Mucosa of stomach (tissue), 1 donor: ENCODE results near the gene SYNE1.
"Not testable (repeated sequence)": the region's sequence is repeated elsewhere in the genome, so short reads cannot be mapped to it uniquely, and the experiment has no call there.

ENCODE experiments used
- H3K27me3 ChIP-seq: one replicate; pipeline ENCODE4 v1.7.0; 2013; ENCODE audit warnings: mild to moderate bottlenecking, low read length; ENCODE audit not compliant: control insufficient read depth, insufficient read depth
- H3K36me3 ChIP-seq: one replicate; pipeline ENCODE4 v1.7.0; 2013; ENCODE audit warnings: low read length; ENCODE audit not compliant: control insufficient read depth, insufficient read depth
- H3K4me1 ChIP-seq: one replicate; pipeline ENCODE4 v1.7.0; 2013; ENCODE audit warnings: mild to moderate bottlenecking, low read length; ENCODE audit not compliant: control insufficient read depth, insufficient read depth
- H3K4me3 ChIP-seq: one replicate; pipeline ENCODE4 v1.7.0; 2013; ENCODE audit warnings: low read length
- H3K9ac ChIP-seq: one replicate; pipeline ENCODE4 v1.7.0; 2013; ENCODE audit warnings: mild to moderate bottlenecking, low read length, moderate library complexity
- H3K9me3 ChIP-seq: one replicate; pipeline ENCODE4 v1.7.0; 2013; ENCODE audit warnings: mild to moderate bottlenecking, low read length, moderate library complexity; ENCODE audit not compliant: control insufficient read depth
- donor health status: Pancreatic carcinoma.

Gene SYNE1

DNA sequence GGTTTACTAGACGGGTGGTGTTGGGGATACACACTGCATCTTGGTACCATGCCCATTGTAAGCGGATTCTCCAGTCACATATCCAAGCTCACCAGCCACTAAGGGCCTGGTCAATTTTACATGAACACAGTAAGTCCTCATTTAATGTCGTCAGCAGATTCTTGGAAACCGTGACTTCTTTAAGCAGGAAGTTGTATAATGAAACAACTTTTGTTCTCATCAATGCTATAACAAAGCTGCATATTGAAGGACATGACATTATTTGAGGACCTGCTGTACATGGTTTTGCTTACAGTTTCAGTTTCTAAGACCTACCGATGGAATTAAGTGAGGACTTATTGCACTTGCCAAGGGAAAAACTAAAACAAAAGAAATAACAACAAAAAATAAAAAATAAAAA, 295.6 kb downstream of the SYNE1 start:
- Histone ChIP-seq H3K4me3 (no peak overlapping the region), H3K27me3 (no peaks in the 10 kb centered on the region), H3K36me3 (no peaks in the 10 kb centered on the region), H3K4me1 (no peaks in the 10 kb centered on the region), H3K9ac (no peak overlapping the region), H3K9me3 (no peaks in the 10 kb centered on the region)

GRCh38 chr6:152338335-152339125, 298.6 kb downstream of the SYNE1 start:
- Histone ChIP-seq H3K4me3 (no peak overlapping the region), H3K9me3 (no peaks in the 10 kb centered on the region), H3K36me3 (no peaks in the 10 kb centered on the region), H3K9ac (no peak overlapping the region), H3K27me3 (no peaks in the 10 kb centered on the region), H3K4me1 (no peaks in the 10 kb centered on the region)

DNA sequence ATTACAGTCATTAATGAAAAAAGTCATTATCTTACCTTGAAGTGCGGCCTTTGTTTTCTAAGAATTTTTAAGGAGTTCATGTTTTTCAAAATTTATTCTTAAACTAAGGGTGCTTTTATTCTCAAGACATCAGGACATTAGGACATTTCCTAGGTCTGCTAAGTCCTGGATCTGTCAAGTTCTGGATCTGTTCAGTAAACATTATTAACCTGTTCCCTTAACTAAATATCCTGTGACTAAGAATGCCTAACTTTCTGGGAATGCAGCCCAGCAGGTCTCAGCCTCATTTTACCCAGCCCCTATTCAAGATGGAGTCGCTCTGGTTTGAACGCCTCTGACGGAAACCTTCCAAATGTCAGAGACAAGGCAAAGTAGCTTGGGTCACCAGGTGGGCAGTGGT, 302.6 kb downstream of the SYNE1 start:
- H3K4me1 ChIP-seq: no peaks in the 10 kb centered on the region
- H3K9me3 ChIP-seq: no peaks in the 10 kb centered on the region
- H3K36me3 ChIP-seq: no peaks in the 10 kb centered on the region
- no peak overlapping the region for H3K4me3 ChIP-seq
- H3K27me3 ChIP-seq: no peaks in the 10 kb centered on the region
- no peak overlapping the region for H3K9ac ChIP-seq

DNA sequence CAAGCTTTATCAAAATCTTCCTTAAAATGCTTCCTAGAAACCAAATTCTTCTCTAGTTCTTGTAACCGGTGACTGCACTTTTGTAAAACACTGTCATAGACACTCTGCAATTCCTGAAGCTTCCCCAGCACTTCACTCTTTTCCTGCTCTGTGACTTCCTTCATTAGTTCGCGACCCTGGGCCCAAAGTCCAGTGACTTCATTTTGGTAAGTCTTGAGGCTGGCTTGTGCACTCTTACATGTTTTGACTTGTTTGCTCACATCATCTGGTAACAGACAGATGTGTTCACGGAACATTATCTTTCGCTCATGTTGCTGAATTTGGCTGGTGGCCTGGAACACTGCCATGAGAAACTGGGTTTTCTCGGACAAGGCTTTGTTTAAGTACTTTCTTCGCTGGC, 306.2 kb downstream of the SYNE1 start:
- no peak overlapping the region for H3K9ac ChIP-seq
- H3K4me3 ChIP-seq: no peak overlapping the region
- H3K27me3 ChIP-seq: no peaks in the 10 kb centered on the region
- no peaks in the 10 kb centered on the region for H3K9me3 ChIP-seq
- H3K4me1 ChIP-seq: no peaks in the 10 kb centered on the region
- H3K36me3 ChIP-seq: no peaks in the 10 kb centered on the region

GRCh38 chr6:152329638-152330448, 307.3 kb downstream of the SYNE1 start:
- no peaks in the 10 kb centered on the region for H3K36me3 ChIP-seq
- H3K27me3 ChIP-seq: no peaks in the 10 kb centered on the region
- no peak overlapping the region for H3K9ac ChIP-seq
- no peak overlapping the region for H3K4me3 ChIP-seq
- no peaks in the 10 kb centered on the region for H3K9me3 ChIP-seq
- H3K4me1 ChIP-seq: no peaks in the 10 kb centered on the region

- H3K9me3 ChIP-seq, H3K9ac ChIP-seq, H3K4me1 ChIP-seq, H3K36me3 ChIP-seq, H3K27me3 ChIP-seq, H3K4me3 ChIP-seq: not testable (repeated sequence)
Observed at GRCh38 chr6:152328200-152328599, 309.0 kb downstream of the SYNE1 start.

DNA sequence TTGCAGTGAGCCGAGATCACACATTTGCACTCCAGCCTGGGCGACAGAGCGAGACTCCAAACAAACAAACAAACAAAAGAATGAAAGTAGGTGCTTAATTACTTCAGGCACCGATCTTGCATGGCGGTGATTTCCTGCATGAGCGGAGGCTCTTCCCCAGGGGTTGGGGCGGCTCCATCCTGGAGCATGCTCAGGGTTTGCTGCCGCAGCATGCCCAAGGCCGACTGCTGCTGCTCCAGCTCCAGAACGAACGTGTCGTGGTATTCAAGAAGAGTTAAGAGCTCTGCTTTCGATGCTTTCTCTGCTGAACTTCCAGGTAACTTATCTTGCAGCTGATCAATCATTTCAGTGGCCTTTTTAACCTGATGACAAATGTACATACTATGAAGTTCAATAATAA, 313.8 kb downstream of the SYNE1 start:
- H3K4me1 ChIP-seq: no peaks in the 10 kb centered on the region
- H3K27me3 ChIP-seq: no peaks in the 10 kb centered on the region
- no peak overlapping the region for H3K4me3 ChIP-seq
- no peaks in the 10 kb centered on the region for H3K9me3 ChIP-seq
- H3K36me3 ChIP-seq: no peaks in the 10 kb centered on the region
- no peak overlapping the region for H3K9ac ChIP-seq

- Histone ChIP-seq H3K27me3 (no peaks in the 10 kb centered on the region), H3K9ac (no peak overlapping the region), H3K9me3 (no peaks in the 10 kb centered on the region), H3K4me3 (no peak overlapping the region), H3K36me3 (no peaks in the 10 kb centered on the region), H3K4me1 (no peaks in the 10 kb centered on the region)
Observed at GRCh38 chr6:152318278-152318677, 318.9 kb downstream of the SYNE1 start.

GRCh38 chr6:152316024-152316423, 321.1 kb downstream of the SYNE1 start:
- H3K9ac ChIP-seq: no peak overlapping the region
- H3K9me3 ChIP-seq: no peaks in the 10 kb centered on the region
- H3K4me3 ChIP-seq: no peak overlapping the region
- H3K27me3 ChIP-seq: no peaks in the 10 kb centered on the region
- no peaks in the 10 kb centered on the region for H3K4me1 ChIP-seq
- H3K36me3 ChIP-seq: no peaks in the 10 kb centered on the region

DNA sequence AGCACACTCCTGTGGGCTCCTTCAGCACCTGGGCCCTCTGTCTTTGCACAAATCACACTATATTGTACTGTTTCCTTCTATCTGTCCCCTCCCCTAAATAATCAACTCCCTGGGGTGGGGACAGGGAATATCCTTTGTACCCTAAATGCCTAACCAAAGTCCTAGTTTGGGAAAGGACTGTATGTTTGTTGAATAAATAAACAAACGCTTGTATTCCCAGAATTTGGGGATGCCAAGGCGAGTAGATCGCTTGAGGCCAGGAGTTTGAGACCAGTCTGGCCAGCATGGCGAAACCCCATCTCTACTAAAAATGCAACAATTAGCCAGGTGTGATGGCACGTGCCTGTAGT, 322.7 kb downstream of the SYNE1 start:
- no peaks in the 10 kb centered on the region for H3K36me3 ChIP-seq
- H3K4me3 ChIP-seq: no peak overlapping the region
- H3K27me3 ChIP-seq: no peaks in the 10 kb centered on the region
- no peaks in the 10 kb centered on the region for H3K9me3 ChIP-seq
- no peaks in the 10 kb centered on the region for H3K4me1 ChIP-seq
- no peak overlapping the region for H3K9ac ChIP-seq

DNA sequence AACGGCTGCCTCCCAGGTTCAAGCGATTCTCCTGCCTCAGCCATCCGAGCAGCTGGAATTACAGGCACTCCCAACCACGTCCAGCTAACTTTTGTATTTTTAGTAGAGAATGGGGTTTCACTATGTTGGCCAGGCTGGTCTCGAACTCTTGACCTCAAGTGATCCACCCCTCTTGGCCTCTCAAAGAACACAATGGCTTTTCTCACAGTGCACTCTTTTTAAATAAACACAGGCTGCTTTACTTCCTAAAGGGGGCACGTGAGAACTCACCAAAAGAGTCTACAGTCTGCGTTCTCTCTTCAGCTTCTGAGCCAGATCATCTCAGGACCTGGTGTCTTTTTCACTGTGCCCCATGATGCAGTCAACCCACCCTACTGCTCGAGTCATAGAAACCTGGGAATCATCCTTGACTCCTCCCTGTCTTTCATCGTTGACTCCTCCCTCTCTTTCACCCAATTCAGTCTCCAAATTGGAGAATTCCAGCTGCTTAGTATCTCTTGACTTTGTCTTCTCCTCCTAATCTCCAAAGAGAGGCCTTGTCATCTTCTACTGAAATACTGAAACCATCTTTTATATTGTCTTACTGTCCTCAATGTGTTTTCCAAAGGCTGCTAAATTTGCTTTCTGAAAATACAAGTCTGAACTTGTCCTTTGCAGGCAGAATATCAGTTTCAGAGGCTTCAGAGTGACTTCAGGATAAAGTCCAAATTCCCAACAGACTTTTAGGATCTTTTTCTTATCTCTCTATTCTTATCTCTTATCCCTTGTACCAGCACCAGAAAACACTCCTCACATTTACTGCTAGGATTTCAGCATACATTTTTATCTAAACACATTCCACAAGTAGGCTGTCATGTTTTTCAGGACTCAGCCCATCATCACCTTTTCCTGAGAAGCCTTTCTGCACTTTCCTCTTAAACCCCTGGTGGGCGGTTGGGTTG, 323.4 kb downstream of the SYNE1 start:
- H3K4me3 ChIP-seq: no peak overlapping the region
- no peaks in the 10 kb centered on the region for H3K36me3 ChIP-seq
- no peaks in the 10 kb centered on the region for H3K27me3 ChIP-seq
- no peaks in the 10 kb centered on the region for H3K4me1 ChIP-seq
- H3K9ac ChIP-seq: no peak overlapping the region
- H3K9me3 ChIP-seq: no peaks in the 10 kb centered on the region

GRCh38 chr6:152312434-152312833, 324.7 kb downstream of the SYNE1 start:
- H3K36me3 ChIP-seq: no peaks in the 10 kb centered on the region
- H3K9ac ChIP-seq: no peak overlapping the region
- no peak overlapping the region for H3K4me3 ChIP-seq
- H3K4me1 ChIP-seq: no peaks in the 10 kb centered on the region
- no peaks in the 10 kb centered on the region for H3K9me3 ChIP-seq
- no peaks in the 10 kb centered on the region for H3K27me3 ChIP-seq
